DND-41 (cell line): ENCODE measurements around the gene ZDHHC11.
"Not testable (repeated sequence)": the region's sequence is repeated elsewhere in the genome, so short reads cannot be mapped to it uniquely, and the experiment has no call there.

Source experiments
- ATAC-seq: fragments of 200-7000 bp; cut with Tn5 transposase; 3 replicates; pipeline ENCODE4 v1.9.1; 2021; ENCODE audit warnings: low read depth; ENCODE audit not compliant: insufficient read depth
- DNase-seq: peaks from one replicate; pipeline ENCODE4 v3.0.0-alpha.2; 2020
- H2AFZ ChIP-seq: 2 replicates; pipeline ENCODE4 v1.6.0; 2012; ENCODE audit warnings: low read depth, low read length
- H3K27ac ChIP-seq: 2 replicates; pipeline ENCODE4 v1.5.1; 2012; ENCODE audit warnings: low read length, inconsistent platforms
- H3K27me3 ChIP-seq: fragments of 200-600 bp; sonication (generic); 2 replicates; pipeline ENCODE4 v1.6.0; 2012; ENCODE audit warnings: low read length, mild to moderate bottlenecking, inconsistent platforms; ENCODE audit not compliant: insufficient read depth, poor library complexity
- H3K36me3 ChIP-seq: 2 replicates; pipeline ENCODE4 v1.5.1; 2012; ENCODE audit warnings: low read length, inconsistent platforms; ENCODE audit not compliant: insufficient read depth
- H3K4me1 ChIP-seq: 2 replicates; pipeline ENCODE4 v1.5.1; 2012; ENCODE audit warnings: mild to moderate bottlenecking, low read length; ENCODE audit not compliant: insufficient read depth
- H3K4me2 ChIP-seq: 2 replicates; pipeline ENCODE4 v1.6.0; 2012; ENCODE audit warnings: mild to moderate bottlenecking, moderate library complexity, low read length, inconsistent platforms; ENCODE audit not compliant: insufficient read depth
- H3K4me3 ChIP-seq, 2 experiments: fragments of 200-600 bp in 1 of 2; shearing (Covaris generic) in 1 of 2; 2 replicates each; pipeline ENCODE4 v1.5.1; 2012 to 2016; ENCODE audit warnings: inconsistent platforms in 2 of 2, low read length in 2 of 2, mild to moderate bottlenecking in 2 of 2, low read depth in 1 of 2, moderate library complexity in 1 of 2
- H3K79me2 ChIP-seq: 2 replicates; pipeline ENCODE4 v1.6.0; 2012; ENCODE audit warnings: low read length, inconsistent platforms; ENCODE audit not compliant: insufficient read depth
- H3K9ac ChIP-seq: 2 replicates; pipeline ENCODE4 v1.6.0; 2012; ENCODE audit warnings: low read depth, mild to moderate bottlenecking, inconsistent platforms, low read length, moderate library complexity
- H3K9me3 ChIP-seq: 2 replicates; pipeline ENCODE4 v1.5.1; 2012; ENCODE audit warnings: low read length, moderate library complexity, mild to moderate bottlenecking, inconsistent platforms; ENCODE audit not compliant: insufficient read depth, severe bottlenecking
- H4K20me1 ChIP-seq: 2 replicates; pipeline ENCODE4 v1.6.0; 2012; ENCODE audit warnings: low read length; ENCODE audit not compliant: insufficient read depth
- CTCF ChIP-seq: IDR thresholded peaks from 2 replicates; pipeline ENCODE4 v1.5.1; 2012; ENCODE audit warnings: borderline replicate concordance, low read length, moderate library complexity, mild to moderate bottlenecking; ENCODE audit not compliant: poor library complexity, severe bottlenecking; ENCODE audit errors: extremely low read depth
- EZH2 ChIP-seq: IDR thresholded peaks from 3 replicates; pipeline ENCODE4 v1.6.1; 2012; ENCODE audit warnings: borderline replicate concordance, low read depth, mild to moderate bottlenecking, moderate library complexity, low read length, inconsistent platforms; ENCODE audit not compliant: severe bottlenecking

The ZDHHC11 gene

GRCh38 chr5:780571-780970 lies 70.2 kb downstream of the ZDHHC11 start:
- H2AFZ ChIP-seq, ATAC-seq, H4K20me1 ChIP-seq, H3K4me1 ChIP-seq, H3K9me3 ChIP-seq, DNase-seq, H3K4me3 ChIP-seq, H3K9ac ChIP-seq, H3K27ac ChIP-seq, H3K79me2 ChIP-seq, H3K36me3 ChIP-seq, H3K4me2 ChIP-seq: not testable (repeated sequence)
- peaks cover 12% of the 10 kb centered on the region for H3K27me3 ChIP-seq

- H4K20me1 ChIP-seq = not testable (repeated sequence)
These were observed 71.8 kb downstream of the ZDHHC11 start for GRCh38 chr5:778967-779366.

DNA sequence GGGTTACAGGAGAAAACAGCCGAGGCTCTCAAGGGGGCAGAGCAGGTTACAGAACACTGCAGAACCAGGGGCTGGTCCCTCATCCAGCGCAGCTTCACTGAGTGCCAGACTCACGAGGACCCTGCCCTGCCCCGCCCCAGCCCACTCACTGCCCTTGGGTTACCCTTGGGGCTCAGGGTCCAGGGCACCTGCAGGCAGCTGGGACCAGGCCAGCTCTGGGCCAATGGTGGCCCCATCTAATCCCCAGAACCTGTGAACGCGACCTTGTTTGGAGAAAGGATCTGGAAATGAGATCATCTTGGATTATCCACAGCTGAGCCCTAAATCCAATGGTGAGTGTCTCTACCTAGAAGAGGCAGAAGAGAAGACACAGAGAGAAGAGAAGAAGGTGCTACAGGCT lies 72.4 kb downstream of the ZDHHC11 start:
- H3K9ac ChIP-seq, H4K20me1 ChIP-seq, H3K79me2 ChIP-seq, H3K4me3 ChIP-seq, H3K36me3 ChIP-seq, DNase-seq, H3K27me3 ChIP-seq, ATAC-seq, H3K9me3 ChIP-seq, H2AFZ ChIP-seq, H3K4me1 ChIP-seq, H3K4me2 ChIP-seq, H3K27ac ChIP-seq: not testable (repeated sequence)

More at GRCh38 chr5:778967-779366, 71.8 kb downstream of the ZDHHC11 start:
- not testable (repeated sequence) for H3K4me3 ChIP-seq, ATAC-seq, H3K4me1 ChIP-seq, H3K36me3 ChIP-seq, H3K79me2 ChIP-seq, DNase-seq, H3K9me3 ChIP-seq, H3K27ac ChIP-seq, H3K9ac ChIP-seq, H3K27me3 ChIP-seq, H2AFZ ChIP-seq, H3K4me2 ChIP-seq

DNA sequence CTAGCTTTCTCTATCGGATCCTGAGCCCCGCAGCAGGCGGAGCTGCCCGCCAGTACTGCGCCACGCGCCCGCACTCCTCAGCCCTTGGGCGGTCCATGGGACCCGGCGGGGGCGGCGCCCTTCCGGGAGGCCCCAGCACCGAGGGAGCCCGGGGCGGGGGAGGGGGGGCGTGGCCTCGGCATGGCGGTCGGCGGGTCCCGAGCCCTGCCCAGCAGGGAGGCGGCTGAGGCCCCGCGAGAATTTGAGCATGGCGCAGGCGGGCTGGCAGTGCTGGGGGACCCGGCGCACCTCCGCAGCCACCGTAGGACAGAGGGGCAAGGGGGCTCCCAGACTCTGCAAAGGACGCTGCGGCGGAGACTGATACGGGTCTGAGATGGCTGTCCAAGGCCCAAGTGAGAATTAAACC lies 73.0 kb downstream of the ZDHHC11 start:
- TF ChIP-seq CTCF (no peak), EZH2 (no peak)
- H3K27ac ChIP-seq = no peak overlapping the region
- H3K36me3 ChIP-seq = no peaks in the 10 kb centered on the region
- H3K79me2 ChIP-seq = no peaks in the 10 kb centered on the region
- H3K4me3 ChIP-seq = no peak overlapping the region
- H3K9me3 ChIP-seq = no peaks in the 10 kb centered on the region
- no peak overlapping the region for H2AFZ ChIP-seq
- ATAC-seq (no peak), DNase-seq (no peak)
- no peak overlapping the region for H3K9ac ChIP-seq
- H3K4me2 ChIP-seq = no peak overlapping the region
- H3K4me1 ChIP-seq = no peaks in the 10 kb centered on the region
- H4K20me1 ChIP-seq = peaks cover 3% of the 10 kb centered on the region; the same call in 1 of the 2 replicates
- no peaks in the 10 kb centered on the region for H3K27me3 ChIP-seq

DNA sequence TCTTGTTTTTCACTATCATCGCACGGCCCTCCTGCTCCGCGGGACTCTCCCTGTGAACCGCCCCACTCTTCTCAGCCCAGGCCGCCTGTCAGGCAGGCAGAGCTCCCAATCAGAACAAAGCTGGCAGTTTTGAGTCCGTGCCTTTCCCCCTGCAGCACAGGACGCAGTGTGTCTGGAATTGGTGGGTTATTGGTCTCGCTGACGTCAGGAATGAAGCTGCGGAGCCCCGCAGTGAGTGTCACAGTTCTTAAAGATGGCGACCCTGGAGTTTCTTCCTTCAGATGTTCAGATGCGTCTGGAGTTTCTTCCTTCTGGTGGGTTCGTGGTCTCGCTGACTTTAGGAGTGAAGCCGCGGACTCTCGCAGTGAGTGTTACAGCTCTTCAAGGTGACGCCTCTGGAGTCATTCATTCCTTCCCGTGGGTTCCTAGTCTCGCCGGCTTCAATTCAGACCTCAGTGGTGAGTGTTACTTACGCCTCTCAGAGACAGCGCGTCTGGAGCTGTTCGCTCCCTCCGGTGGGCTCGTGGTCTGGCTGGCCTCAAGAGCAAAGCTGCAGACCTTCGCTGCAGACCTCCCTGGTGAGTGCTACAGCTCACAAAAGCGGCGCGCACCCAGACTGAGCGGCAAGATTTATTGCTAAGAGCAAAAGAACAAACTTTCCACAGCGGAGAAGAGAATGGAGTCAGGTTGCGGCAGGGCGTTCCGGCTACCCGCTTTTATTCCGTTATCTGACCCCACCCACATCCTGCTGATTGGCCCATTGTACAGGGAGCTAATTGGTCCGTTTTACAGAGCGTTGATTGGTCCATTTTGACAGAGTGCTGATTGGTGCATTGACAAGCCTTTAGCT lies 73.7 kb downstream of the ZDHHC11 start:
- Histone ChIP-seq H3K4me3 (no peak overlapping the region), H3K27me3 (no peaks in the 10 kb centered on the region), H3K79me2 (no peaks in the 10 kb centered on the region), H3K9ac (no peak overlapping the region), H4K20me1 (peaks cover 3% of the 10 kb centered on the region; the same call in 1 of the 2 replicates), H3K4me2 (no peak overlapping the region), H3K4me1 (no peaks in the 10 kb centered on the region), H3K9me3 (no peaks in the 10 kb centered on the region), H3K27ac (no peak overlapping the region), H2AFZ (no peak overlapping the region), H3K36me3 (no peaks in the 10 kb centered on the region)
- TF ChIP-seq EZH2 = no peak
- TF ChIP-seq CTCF = no peak
- ATAC-seq = no peak
- DNase-seq = no peak
